KOPT-K1 (cell line): Measurements from ENCODE around the gene NUP210.

Source experiments
- H3K27ac ChIP-seq: fragments of 200-600 bp; sonication (generic); 2 replicates; pipeline ENCODE4 v1.5.1; 2016; ENCODE audit warnings: antibody characterized with exemption, mild to moderate bottlenecking, low read depth, low read length; ENCODE audit not compliant: poor library complexity, severe bottlenecking
- H3K36me3 ChIP-seq: fragments of 200-600 bp; sonication (generic); 2 replicates; pipeline ENCODE4 v1.5.1; 2017; ENCODE audit warnings: antibody characterized with exemption, mild to moderate bottlenecking, low read length, moderate library complexity; ENCODE audit not compliant: insufficient read depth
- H3K9me3 ChIP-seq: fragments of 200-600 bp; sonication (generic); 2 replicates; pipeline ENCODE4 v1.5.1; 2017; ENCODE audit warnings: antibody characterized with exemption, low read length, mild to moderate bottlenecking; ENCODE audit not compliant: insufficient read depth, poor library complexity, severe bottlenecking

Gene NUP210

GRCh38 chr3:13275376-13276005, 144.6 kb downstream of the NUP210 start:
- Histone ChIP-seq H3K36me3 (no peaks in the 10 kb centered on the region), H3K9me3 (no peaks in the 10 kb centered on the region), H3K27ac (no peak overlapping the region)

GRCh38 chr3:13274551-13275332, 145.4 kb downstream of the NUP210 start:
- no peak overlapping the region for H3K27ac ChIP-seq
- no peaks in the 10 kb centered on the region for H3K36me3 ChIP-seq

GRCh38 chr3:13274125-13274524, 146.0 kb downstream of the NUP210 start:
- no peaks in the 10 kb centered on the region for H3K9me3 ChIP-seq
- H3K27ac ChIP-seq = no peak overlapping the region
- no peaks in the 10 kb centered on the region for H3K36me3 ChIP-seq

More at GRCh38 chr3:13274551-13275332, 145.4 kb downstream of the NUP210 start:
- no peaks in the 10 kb centered on the region for H3K9me3 ChIP-seq

- Histone ChIP-seq H3K36me3 (no peaks in the 10 kb centered on the region), H3K27ac (no peak overlapping the region), H3K9me3 (no peaks in the 10 kb centered on the region)
These were observed 146.5 kb downstream of the NUP210 start for GRCh38 chr3:13273604-13274105.

- Histone ChIP-seq H3K27ac (no peak overlapping the region), H3K36me3 (no peaks in the 10 kb centered on the region), H3K9me3 (no peaks in the 10 kb centered on the region)
These were observed 147.1 kb downstream of the NUP210 start for GRCh38 chr3:13272831-13273603.

- Histone ChIP-seq H3K27ac (no peak overlapping the region), H3K36me3 (no peaks in the 10 kb centered on the region)
These were observed 150.3 kb downstream of the NUP210 start for GRCh38 chr3:13269711-13270378.

GRCh38 chr3:13268961-13269441, 151.1 kb downstream of the NUP210 start:
- Histone ChIP-seq H3K36me3 (no peaks in the 10 kb centered on the region), H3K9me3 (no peaks in the 10 kb centered on the region), H3K27ac (no peak overlapping the region)

More at GRCh38 chr3:13269711-13270378, 150.3 kb downstream of the NUP210 start:
- H3K9me3 ChIP-seq = no peaks in the 10 kb centered on the region

- Histone ChIP-seq H3K27ac (no peak overlapping the region), H3K36me3 (no peaks in the 10 kb centered on the region), H3K9me3 (no peaks in the 10 kb centered on the region)
These were observed 152.0 kb downstream of the NUP210 start for GRCh38 chr3:13268120-13268519.

- no peaks in the 10 kb centered on the region for H3K36me3 ChIP-seq
- no peak overlapping the region for H3K27ac ChIP-seq
- H3K9me3 ChIP-seq = no peaks in the 10 kb centered on the region
These were observed 153.3 kb downstream of the NUP210 start for GRCh38 chr3:13266651-13267362.
